A549 (cell line): ENCODE results near the gene LGALS3BP. TPM values are rescaled to one million over a fixed set of nuclear protein-coding genes. Genes with fewer than 3 reads are reported as not detected.

Experiments
- ATAC-seq, 2 experiments: fragments of 200-7000 bp in 1 of 2; fragments of >200 bp in 1 of 2; cut with Nextera tagmentation in 1 of 2; cut with Tn5 transposase in 1 of 2; 3 replicates each; pipeline versions ENCODE4 v1.8.0 to v1.9.1; 2018 to 2020; ENCODE audit warnings: mild to moderate bottlenecking in 1 of 2, moderate library complexity in 1 of 2
- CTCF ChIA-PET: fragments of 300-600 bp; sonication (Branson Sonifier 250); formaldehyde crosslinking; extraction: SDS; loops from one replicate; lab custom pipeline; 2021; ENCODE audit warnings: antibody characterized with exemption, inconsistent platforms; lab: Yijun Ruan, JAX
- POLR2A ChIA-PET: fragments of 350-600 bp; formaldehyde crosslinking; extraction: SDS; loops from one replicate; lab custom pipeline; 2021; ENCODE audit warnings: antibody characterized with exemption, inconsistent platforms; lab: Yijun Ruan, JAX
- DNase-seq, 2 experiments: peaks; one replicate each; pipeline versions ENCODE4 v3.0.0 to v3.0.0-alpha.2; 2011 to 2016; ENCODE audit warnings: low read depth in 1 of 2, low spot score in 1 of 2
- FAIRE-seq: peaks from 2 replicates; lab custom pipeline; 2011; peaks lifted over from hg19 to GRCh38; lab: Jason Lieb, UNC
- H3K27ac ChIP-seq, 2 experiments: fragments of >200 bp; sonication (Bioruptor Twin); formaldehyde crosslinking; 3 replicates each; pipeline ENCODE4 v1.5.1; 2016 to 2017
- H3K4me1 ChIP-seq: fragments of >200 bp; sonication (Bioruptor Twin); formaldehyde crosslinking; 3 replicates; pipeline ENCODE4 v1.6.1; 2016
- H3K4me2 ChIP-seq: fragments of >200 bp; sonication (Bioruptor Twin); formaldehyde crosslinking; 3 replicates; pipeline ENCODE4 v1.6.1; 2016
- H3K4me3 ChIP-seq: fragments of >200 bp; sonication (Bioruptor Twin); formaldehyde crosslinking; 3 replicates; pipeline ENCODE4 v1.5.1; 2016
- H3K9me3 ChIP-seq: fragments of >200 bp; sonication (Bioruptor Twin); formaldehyde crosslinking; 3 replicates; pipeline ENCODE4 v1.6.1; 2016
- ATOH8 ChIP-seq: fragments of 250-450 bp; sonication (Bioruptor Pico); IDR thresholded peaks from 2 replicates; pipeline ENCODE4 v1.5.0; 2020; ENCODE audit warnings: low read depth, mild to moderate bottlenecking, moderate library complexity
- BCL3 ChIP-seq: fragments of >200 bp; sonication (Bioruptor Twin); formaldehyde crosslinking; IDR thresholded peaks from 3 replicates; pipeline ENCODE4 v1.6.1; 2016
- BHLHE40 ChIP-seq: IDR thresholded peaks from 2 replicates; pipeline ENCODE4 v1.6.1; 2012; ENCODE audit warnings: low read depth, low read length, inconsistent platforms
- EHF ChIP-seq: fragments of 250-450 bp; sonication (Bioruptor Pico); IDR thresholded peaks from 2 replicates; pipeline ENCODE4 v1.5.0; 2020; ENCODE audit warnings: mild to moderate bottlenecking
- EHMT2 ChIP-seq: fragments of 200-600 bp; sonication (generic); IDR thresholded peaks from 2 replicates; pipeline ENCODE4 v1.6.1; 2016; ENCODE audit warnings: antibody characterized with exemption, low read depth, mild to moderate bottlenecking, moderate library complexity
- ELK1 ChIP-seq: fragments of 150-350 bp; IDR thresholded peaks from 2 replicates; pipeline ENCODE4 v1.6.1; 2014; ENCODE audit warnings: low read depth, mild to moderate bottlenecking, low read length
- NFE2L2 ChIP-seq: fragments of 150-350 bp; conservative IDR thresholded peaks from 2 replicates; pipeline ENCODE4 v1.6.1; 2014; ENCODE audit warnings: low read length
- REST ChIP-seq: fragments of 200-600 bp; sonication (generic); IDR thresholded peaks from 2 replicates; pipeline ENCODE4 v1.6.1; 2016; ENCODE audit warnings: antibody characterized with exemption, mild to moderate bottlenecking, moderate library complexity
- RNF2 ChIP-seq: fragments of 200-600 bp; sonication (generic); IDR thresholded peaks from 2 replicates; pipeline ENCODE4 v1.6.1; 2016; ENCODE audit warnings: low read depth, mild to moderate bottlenecking, antibody characterized with exemption, moderate library complexity, borderline replicate concordance
- SREBF2 ChIP-seq: fragments of 450-650 bp; IDR thresholded peaks from 2 replicates; pipeline ENCODE4 v1.6.1; 2014; ENCODE audit warnings: mild to moderate bottlenecking, moderate library complexity
- TFCP2L1 ChIP-seq: fragments of 250-450 bp; sonication (Bioruptor Pico); IDR thresholded peaks from 2 replicates; pipeline ENCODE4 v1.5.0; 2021; ENCODE audit warnings: mild to moderate bottlenecking
- TP53 ChIP-seq: fragments of 250-450 bp; sonication (Bioruptor Pico); IDR thresholded peaks from 2 replicates; pipeline ENCODE4 v1.5.0; 2021; ENCODE audit warnings: mild to moderate bottlenecking, moderate library complexity
- USF2 ChIP-seq: fragments of 450-650 bp; IDR thresholded peaks from 2 replicates; pipeline ENCODE4 v1.6.1; 2014; ENCODE audit warnings: antibody characterized with exemption
- ZFP36 ChIP-seq: fragments of 450-650 bp; IDR thresholded peaks from 2 replicates; pipeline ENCODE4 v1.6.1; 2014; ENCODE audit warnings: borderline replicate concordance; ENCODE audit not compliant: partially characterized antibody
- WGBS: methylation state at CpG from one replicate; pipeline ENCODE4 v1.1.6; 2017; ENCODE audit errors: missing lambda C conversion rate; 5-methylcytosine and 5-hydroxymethylcytosine counted together
- polyA plus RNA-seq, 4 experiments: library from polyadenylated mRNA; depleted of rRNA in 3 of 4; stranded (reverse); fragments of >200 nt; fragmentation: RNase III in 1 of 4; extraction: RNeasy Plus Mini Kit Qiagen cat#74134 plus additional on column Dnase treatment in 1 of 4; gene quantifications; 2 replicates in 3 of 4; 3 replicates in 1 of 4; pipeline ENCODE4 v1.2.3, GENCODE V29; 2011 to 2017

The LGALS3BP gene
- polyA plus RNA-seq, 2 of the 4 experiments (the other 2 are of a cell fraction) = 28.3 to 60.0 TPM

- ChIA-PET CTCF (interaction anchor here (0.9 to 5.6 kb wide), 4 partner anchors 11 to 82 kb away, joined by 3 to 35 read pairs (median 6); no protein-coding TSS in a partner anchor), POLR2A (no interaction called here)
- Histone ChIP-seq H3K4me1 (peaks cover 31% of the 10 kb centered on the region), H3K9me3 (no peaks in the 10 kb centered on the region), H3K27ac (no peak overlapping the region), H3K4me3 (no peak overlapping the region), H3K4me2 (no peak overlapping the region)
- ATAC-seq = no peak; a peak in 1 of 6 replicates
- TF ChIP-seq SREBF2 (no peak), EHF (CRISPR knock-in tag) (no peak), NFE2L2 (no peak), RNF2 (no peak), ATOH8 (CRISPR knock-in tag) (no peak), ZFP36 (no peak), USF2 (no peak), REST (no peak), ELK1 (no peak)
- WGBS = 82% methylated on average over 8 of the region's 8 CpGs
- no peak for DNase-seq
- FAIRE-seq = no peak
Observed at GRCh38 chr17:79006046-79006445, 26.3 kb upstream of the LGALS3BP start.

GRCh38 chr17:79005063-79005861 is 25.5 kb upstream of the LGALS3BP start:
- H3K4me2 ChIP-seq = no peak overlapping the region
- peaks cover 29% of the 10 kb centered on the region for H3K4me1 ChIP-seq
- peak; percentile 2 to 24; a peak in 3 of 6 replicates for ATAC-seq
- DNase-seq = no peak
- no peak overlapping the region for H3K4me3 ChIP-seq
- TF ChIP-seq BCL3 = no peak
- TF ChIP-seq TFCP2L1 = no peak
- no peak for TF ChIP-seq BHLHE40
- no peak for TF ChIP-seq TP53 (CRISPR knock-in tag)
- no peak for TF ChIP-seq EHMT2
- ChIA-PET CTCF (interaction anchor here (1.1 to 5.6 kb wide), 3 partner anchors 10 to 34 kb away, joined by 3 to 35 read pairs (median 8); no protein-coding TSS in a partner anchor), POLR2A (no interaction called here)
- H3K9me3 ChIP-seq = no peaks in the 10 kb centered on the region
- 0 out of 6 replicates have a peak overlapping the region, but pooled peaks of 1 of the 2 experiments have one; percentile 4 for H3K27ac ChIP-seq
- 76% methylated on average over 12 of the region's 12 CpGs for WGBS
- FAIRE-seq = no peak
